ENCODE data around the gene PIK3CG.

Gene PIK3CG

DNA sequence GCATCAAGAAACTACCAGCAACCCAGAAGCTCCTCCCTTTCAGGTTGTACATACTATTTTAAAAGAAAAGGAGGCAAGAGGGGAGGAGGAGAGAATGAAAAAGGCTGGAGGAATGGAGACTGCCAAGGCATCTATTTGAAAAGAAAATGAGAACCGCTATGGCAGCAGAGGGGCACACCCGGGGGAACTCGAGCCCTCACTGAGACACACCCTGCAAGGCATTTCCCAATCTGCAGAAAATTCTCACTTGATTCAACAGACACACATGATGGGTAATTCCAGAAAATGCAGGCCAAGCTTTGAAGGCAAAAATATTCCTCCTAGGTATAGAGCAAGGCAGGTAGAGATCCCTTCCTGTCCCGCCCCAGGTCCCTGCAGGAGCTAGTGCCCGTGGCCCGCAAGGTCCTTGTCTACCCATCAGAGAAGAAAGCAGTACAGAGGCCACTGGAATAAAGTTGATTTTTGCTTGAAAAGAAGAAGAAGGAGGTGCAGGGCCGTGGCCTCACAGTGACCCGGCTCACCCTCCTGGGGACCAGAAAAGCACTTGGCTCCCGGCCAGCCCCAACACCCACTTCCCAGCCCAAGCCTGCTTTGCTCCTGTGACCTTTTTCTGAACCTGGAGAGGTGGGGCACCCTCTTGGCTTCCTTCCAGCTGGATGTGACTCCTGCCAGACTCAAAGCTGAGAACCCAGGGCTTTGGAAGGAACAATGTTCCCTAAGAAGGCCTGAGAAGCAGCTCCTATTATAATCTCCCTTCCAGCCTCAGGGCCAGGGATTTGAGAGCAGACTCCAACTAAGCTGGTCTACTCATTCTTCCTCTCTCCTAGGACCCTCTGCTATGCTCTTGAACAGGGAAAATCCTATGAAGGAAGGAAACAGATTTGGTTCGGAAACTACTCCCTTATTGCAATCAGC is 6.2 kb upstream of the PIK3CG start:
- no peak for DNase-seq (ENCODE audit: low spot score)

DNA sequence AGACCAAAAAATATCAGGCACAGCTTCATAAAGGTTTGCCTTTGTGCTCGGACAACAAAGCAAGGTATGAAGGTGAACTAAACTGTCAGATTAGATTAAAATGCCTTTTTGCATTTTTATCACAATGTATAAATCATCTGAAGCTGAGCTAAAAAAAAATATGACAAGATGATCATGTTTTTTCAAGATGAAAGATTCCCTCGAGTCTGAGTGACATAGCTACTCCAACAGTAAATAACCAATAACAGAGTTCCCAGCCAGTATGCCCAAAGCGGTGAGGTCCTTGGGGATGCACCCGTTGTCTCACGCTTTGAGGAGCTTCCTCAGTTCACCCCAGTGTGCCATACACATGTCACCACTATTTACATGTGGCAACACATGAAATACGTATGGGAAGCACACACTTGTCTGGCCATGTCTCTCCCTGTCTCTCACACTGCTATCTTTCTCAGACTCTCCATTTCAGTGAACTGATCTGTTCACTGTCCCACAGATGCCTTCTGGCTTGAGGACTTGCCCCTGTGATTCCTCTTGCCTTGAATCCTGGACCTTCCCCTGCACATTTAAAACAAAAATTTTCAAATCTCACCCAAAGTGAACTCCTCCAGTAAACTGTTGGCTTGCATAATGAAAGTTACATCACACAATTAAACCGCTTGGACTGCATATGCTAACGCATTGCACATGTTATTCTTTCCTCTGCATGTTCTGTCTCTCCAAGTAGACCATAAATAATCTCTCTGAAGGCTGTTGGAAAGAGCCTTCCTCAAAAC is 2.6 kb upstream of the PIK3CG start:
- DNase-seq (ENCODE audit: low spot score): no peak

DNA sequence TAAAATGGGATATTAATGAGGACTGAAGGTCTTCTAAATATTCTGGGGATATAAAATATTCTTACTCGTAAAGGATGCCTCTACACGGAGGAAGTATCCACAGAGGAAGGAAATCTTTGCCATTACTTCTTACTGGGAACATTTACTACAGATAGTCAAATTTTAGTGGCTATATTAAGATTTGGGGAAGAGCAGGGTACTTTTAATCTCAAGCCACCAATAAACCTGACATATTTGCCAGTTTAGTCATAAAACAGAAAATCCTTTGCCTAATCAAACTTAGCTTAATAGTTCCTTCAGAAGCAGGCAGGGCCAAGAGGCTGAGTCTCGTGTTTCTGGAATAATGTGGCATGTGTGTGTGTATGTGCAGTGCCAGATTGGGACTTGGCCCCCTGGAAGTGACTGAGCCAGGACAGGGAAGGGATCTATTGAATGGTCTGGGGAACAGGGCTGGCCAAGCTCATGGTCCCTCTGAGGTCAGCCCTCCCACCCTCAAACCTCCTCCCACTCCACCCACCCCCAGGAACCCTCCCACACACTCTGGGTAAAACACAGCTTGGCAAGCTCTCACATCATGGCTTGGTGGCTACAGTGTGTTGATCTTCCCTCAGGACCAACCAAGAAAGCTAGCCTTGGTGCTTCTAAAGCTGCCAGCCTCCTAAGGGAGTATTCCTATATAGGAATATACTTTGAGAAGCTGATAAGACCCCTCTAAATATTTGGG is 1.6 kb upstream of the PIK3CG start:
- no peak for DNase-seq (ENCODE audit: low spot score)

DNA sequence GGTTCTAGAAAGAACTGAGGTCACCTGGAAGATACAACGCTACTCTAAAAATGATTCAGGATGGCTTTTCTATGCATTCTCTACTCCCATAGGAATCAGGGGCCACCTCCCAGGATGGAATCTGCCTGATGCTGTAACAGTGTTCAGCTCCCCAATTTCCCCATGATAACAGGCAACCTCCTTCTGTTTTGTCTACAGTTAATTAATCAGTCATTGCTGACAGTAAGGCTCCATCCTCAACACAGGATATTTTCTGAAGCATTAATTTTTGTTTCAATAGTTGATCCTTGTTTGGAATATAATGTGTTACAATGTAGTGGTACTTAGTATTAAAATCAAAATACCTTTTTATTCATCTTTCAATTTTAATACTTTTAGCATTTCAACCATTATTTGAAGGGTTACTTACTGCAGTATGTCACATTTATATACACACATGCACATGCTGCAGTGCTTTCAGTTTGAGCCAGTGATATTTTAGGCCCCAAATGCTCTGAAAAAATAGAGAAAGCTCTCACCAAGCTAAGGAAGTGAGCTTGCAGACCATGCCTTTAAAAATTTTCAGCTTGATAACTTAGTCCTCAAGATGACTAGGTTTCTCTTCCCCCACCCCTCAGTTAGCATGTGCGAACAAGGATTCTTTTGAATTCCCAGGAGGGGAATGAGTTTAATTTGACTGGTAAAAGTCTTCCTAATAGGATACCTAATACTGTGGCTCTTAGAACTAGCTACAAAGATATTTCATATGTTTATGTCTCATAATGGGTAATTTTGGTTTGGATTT is 592 bp upstream of the PIK3CG start:
- no peak for DNase-seq (ENCODE audit: low spot score)

DNA sequence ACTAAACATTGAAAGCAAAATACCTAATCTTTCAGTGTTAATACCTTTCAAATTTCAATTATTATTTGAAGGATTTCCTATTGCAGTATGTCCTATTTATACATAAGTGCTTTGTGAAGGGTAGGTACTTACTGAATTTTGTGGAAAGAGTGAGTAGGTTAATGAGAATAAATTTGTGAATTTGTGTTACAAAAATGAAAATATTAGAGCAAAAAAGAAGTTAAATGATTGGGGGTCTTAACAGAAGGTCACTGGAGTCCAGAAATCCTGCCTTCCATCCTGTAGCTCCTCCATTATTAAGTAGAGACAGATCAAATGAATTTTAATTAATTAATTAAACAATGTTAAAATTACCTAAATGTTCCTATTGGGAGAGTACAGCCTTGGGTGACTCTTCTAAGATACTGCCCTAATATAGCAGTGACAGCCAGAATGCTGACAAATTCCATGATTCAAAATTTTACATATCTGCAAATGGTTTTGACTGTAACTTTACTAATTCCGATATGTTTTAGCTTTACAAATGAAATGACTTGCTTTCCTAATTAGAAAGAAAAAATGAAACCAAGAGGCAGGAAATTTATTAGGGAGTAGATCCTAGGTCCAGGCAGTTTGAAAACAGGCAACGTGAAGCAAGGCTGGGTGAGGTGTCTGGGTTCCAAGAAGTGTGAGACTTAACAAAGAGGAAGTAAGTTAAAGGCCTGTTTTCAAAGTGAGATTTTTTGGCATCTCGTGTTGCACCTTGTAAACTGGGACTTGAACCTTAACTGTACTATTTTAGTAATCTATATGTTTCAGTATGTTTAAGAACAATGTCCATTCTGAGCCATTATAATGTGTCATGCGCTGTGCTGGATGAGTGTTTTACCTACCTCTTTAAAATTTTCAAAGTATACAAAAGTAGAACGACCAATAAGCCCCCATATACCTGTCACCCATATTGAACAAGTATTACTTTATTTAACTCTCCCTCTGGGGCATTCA is 1.5 kb downstream of the PIK3CG start:
- no peak for DNase-seq (ENCODE audit: low spot score)

DNA sequence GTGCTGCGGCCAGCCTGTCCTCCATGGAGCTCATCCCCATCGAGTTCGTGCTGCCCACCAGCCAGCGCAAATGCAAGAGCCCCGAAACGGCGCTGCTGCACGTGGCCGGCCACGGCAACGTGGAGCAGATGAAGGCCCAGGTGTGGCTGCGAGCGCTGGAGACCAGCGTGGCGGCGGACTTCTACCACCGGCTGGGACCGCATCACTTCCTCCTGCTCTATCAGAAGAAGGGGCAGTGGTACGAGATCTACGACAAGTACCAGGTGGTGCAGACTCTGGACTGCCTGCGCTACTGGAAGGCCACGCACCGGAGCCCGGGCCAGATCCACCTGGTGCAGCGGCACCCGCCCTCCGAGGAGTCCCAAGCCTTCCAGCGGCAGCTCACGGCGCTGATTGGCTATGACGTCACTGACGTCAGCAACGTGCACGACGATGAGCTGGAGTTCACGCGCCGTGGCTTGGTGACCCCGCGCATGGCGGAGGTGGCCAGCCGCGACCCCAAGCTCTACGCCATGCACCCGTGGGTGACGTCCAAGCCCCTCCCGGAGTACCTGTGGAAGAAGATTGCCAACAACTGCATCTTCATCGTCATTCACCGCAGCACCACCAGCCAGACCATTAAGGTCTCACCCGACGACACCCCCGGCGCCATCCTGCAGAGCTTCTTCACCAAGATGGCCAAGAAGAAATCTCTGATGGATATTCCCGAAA is 2.7 kb downstream of the PIK3CG start:
- no peak for DNase-seq (ENCODE audit: low spot score)

DNA sequence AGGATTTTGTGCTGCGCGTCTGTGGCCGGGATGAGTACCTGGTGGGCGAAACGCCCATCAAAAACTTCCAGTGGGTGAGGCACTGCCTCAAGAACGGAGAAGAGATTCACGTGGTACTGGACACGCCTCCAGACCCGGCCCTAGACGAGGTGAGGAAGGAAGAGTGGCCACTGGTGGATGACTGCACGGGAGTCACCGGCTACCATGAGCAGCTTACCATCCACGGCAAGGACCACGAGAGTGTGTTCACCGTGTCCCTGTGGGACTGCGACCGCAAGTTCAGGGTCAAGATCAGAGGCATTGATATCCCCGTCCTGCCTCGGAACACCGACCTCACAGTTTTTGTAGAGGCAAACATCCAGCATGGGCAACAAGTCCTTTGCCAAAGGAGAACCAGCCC is 3.3 kb downstream of the PIK3CG start:
- no peak for DNase-seq (ENCODE audit: low spot score)

DNA sequence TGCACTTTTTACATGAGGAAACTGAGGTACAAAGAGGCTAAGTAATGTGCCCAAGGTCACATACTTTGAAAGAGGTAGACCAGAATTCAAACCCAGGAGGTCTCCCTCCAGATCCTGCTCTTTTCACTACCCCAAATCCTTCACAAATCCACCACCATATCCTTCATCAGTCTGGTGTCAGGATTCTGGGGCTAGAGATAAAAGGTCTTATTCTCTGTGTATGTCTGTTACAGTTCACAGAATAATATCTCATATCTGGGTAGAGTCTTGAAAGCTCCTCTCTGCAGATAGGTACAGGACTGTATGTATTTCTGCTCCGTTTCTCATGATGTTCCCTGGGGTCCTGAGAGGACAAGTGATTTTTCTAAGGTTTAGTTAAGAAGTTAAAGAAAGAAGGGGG is 4.9 kb downstream of the PIK3CG start:
- no peak for DNase-seq (ENCODE audit: low spot score)

DNA sequence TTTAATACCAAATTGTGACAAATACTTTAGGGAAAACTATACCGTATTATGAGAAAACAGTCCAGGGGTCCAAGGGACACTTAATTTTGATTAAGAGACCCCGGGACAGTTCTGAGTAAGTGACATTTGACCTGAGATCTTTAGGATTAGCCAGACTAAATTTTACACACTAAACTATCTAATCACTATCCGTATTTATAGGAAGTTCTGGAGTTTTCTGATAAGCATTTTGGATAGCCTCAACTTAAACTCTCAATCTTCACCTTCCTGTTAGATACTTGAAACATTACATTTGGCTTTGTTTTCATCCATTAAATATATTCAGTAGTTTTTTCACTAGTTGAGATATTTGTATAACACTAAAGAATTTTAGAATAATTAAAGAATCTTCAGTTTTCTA is 5.4 kb downstream of the PIK3CG start:
- DNase-seq (ENCODE audit: low spot score): no peak

DNA sequence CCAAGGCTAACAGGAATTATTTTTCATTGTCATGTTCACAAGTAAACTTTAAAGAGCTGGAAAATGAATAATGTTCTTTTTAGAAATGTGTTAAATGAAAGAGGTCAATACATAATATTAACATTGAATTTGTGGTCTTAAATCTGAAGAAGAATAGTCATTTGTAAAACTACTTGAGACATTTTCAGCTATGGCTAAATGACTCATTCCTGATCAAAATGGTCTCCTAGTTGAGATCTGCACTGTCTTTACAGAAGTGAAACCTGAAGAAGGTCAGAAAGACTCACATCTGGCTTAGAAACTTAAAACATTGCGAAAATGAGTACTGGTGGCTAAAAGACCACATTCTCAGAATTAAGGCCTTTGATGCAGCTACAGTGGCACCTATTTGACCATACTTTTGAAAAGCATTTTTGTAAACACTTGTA is 5.9 kb downstream of the PIK3CG start:
- DNase-seq (ENCODE audit: low spot score): no peak

DNA sequence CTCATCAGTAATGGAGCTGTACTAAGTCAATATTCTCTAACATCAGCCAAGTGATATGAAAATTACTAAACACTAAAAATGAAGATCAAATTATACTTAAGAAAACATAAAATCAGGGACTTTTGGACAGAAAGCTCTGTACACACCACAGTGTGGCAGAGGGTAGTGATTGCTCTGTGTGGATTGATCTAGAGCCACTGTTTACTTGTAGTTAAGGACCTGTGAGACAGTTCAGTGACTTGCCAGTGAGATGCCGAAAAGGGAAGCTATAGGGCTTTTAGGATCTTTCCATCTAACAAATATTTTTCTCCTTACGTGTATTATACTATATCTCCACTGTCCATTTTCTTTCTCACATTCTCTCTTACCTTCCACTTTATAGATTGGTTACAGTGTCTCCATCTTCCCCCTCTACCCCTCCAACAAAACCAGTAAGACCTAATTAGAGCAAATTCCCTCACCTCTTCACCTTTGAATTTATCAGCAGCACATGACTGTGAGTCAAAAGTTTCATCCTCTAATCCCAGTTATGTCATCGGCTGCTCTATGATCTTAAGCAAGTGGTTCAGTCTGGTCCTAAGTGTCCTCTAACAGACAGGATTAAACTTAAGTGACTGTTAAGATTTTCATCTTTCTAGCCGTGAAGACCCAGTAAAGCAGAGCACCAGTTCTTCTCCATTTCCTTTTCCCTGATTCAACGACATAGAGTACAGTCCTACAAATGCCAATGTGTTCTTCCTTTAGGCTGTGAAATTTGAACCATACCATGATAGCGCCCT is 6.9 kb downstream of the PIK3CG start:
- no peak for DNase-seq (ENCODE audit: low spot score)

DNA sequence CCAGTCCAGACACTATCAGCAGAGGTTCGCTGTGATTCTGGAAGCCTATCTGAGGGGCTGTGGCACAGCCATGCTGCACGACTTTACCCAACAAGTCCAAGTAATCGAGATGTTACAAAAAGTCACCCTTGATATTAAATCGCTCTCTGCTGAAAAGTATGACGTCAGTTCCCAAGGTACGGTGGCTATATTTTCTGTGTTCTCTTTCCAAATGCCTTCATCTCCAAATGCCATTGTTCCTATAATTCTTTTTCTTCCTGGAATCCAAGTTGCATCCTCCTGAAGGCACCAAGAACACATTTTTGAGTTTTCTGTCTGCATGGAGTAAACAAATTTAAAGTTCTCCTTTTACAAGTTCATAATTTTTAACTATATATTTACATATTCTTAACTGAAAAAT is 7.7 kb downstream of the PIK3CG start:
- no peak for DNase-seq (ENCODE audit: low spot score)

DNA sequence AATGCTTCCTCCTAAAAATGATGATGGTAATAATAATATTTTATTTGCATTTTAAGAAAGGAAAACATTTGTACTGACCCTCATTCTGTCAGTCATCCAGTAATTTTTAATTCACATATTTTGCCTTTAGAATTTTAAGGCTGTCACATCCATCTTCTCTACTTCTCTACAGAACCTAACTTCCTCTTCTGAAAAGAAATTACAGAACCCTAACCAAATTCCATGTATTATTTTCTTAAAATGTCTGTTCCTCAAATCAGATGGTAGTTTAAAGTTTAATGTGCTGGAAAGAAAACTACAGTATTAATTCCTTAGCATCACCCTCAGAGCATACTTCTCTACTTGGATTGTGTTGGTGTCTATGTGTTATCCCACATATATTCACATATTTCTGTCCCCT is 9.0 kb downstream of the PIK3CG start:
- DNase-seq (ENCODE audit: low spot score): no peak

DNA sequence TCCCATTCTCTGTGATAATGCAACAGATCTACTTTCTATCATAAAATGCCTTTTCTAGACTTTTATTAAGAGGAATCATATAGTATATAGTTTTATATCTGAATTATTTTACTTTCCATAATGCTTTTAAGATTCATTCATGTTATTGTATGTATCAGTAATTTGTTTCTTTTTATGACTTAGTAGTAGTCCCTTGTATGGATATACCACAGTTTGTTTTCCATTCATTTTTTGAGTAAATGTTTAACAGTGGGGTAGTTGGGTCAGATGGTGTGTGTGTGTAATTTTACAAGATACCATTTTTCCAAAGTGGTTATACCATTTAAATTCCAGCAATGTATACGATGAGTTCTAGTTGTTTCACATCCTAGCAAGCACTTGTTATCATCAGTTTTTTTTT is 10.4 kb downstream of the PIK3CG start:
- no peak for DNase-seq (ENCODE audit: low spot score)

DNA sequence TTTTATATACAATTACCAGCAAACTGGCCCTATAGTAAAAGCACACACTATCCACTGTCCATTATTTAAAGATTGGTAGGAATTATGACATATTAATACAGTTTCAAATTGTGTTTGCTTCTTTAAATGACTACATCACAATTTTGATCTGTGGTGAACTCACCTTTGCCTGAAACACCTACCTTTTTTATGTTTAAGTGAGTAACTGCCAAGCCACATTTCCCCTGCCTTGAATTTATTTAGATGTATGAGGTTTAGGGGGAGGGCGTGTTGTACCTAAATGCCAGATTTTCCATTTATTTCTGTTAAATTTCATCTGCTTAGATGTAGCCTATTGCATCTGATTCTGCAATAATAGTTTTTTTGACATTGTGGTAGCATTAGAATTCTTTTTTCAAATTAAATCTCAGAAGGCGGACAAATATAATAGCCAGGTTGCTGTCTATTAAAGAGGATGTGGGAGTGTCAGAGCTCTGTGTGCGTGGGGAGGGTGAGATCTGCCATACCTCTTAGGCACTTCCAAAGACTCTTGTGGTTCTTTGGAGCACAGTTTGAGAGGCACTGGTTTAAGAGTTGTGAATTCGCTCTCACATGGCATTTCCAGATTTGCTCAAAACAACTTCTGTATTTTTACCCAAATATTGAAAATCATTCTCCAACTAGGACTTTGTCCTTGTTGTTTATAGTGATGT is 13.8 kb downstream of the PIK3CG start:
- DNase-seq (ENCODE audit: low spot score): no peak

DNA sequence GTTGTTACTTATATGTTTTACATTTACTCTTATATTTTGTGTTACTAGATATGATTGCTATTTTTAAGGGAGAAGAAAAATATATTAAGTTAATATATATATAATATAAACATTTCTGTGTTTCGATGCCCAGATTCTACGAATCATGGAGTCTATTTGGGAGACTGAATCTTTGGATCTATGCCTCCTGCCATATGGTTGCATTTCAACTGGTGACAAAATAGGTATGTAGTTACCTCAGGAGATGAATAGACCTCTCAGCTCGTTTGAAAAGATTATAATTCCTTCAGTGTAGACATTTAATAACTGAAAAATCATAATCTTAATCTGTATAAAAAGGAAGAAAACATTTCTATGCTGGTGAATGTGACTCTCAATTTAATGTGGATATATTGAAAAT is 16.9 kb downstream of the PIK3CG start:
- no peak for DNase-seq (ENCODE audit: low spot score)

DNA sequence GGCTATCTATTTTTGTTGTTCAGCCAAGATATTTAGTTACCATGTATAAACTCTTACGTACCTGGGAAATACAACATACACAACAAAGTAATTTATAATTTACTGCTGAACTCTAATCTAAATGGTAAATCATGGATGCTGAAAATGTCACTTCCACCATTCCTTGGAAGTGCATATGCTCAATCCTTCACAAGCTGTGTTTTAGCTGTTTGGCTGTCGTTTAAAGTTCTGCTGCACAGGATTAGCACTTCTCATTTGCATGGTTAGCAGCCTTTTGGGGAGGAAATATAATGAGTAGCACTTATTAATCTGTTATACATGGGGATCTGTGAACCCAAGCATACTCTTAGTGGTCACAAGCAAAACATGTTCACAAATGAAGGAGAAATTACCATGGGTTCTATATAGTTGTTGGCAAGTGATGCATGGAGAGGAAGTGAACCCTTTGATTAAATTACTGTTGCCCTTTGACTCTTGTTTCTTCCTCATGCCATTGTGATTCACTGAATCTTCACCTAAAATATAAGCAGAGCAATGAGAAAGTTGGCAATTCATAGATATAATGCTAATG is 18.5 kb downstream of the PIK3CG start:
- DNase-seq (ENCODE audit: low spot score): no peak

DNA sequence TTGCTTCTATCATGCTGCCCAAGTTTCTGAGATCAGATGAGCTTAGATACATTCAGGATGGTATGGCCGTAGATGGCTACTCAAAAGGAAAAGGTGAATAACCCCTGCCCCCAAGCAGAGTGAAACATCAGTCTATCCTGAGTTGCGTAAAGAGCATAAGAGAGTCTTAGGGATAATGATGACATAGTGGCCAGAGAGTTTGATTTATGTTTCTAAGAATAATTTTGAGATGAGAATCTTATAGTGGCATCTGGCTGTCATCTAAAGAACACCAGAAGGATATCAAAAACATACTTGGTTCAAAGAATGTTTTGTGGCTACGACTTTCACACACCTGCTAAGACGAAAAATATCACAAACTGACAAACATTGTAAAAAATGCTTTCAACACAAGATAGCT is 20.6 kb downstream of the PIK3CG start:
- no peak for DNase-seq (ENCODE audit: low spot score)

All from left forelimb (tissue), 1 donor.